ENCODE results near the gene OR10H4. TPM values are rescaled to one million over a fixed set of nuclear protein-coding genes. Genes with fewer than 3 reads are reported as not detected.

OR10H4 gene
- total RNA-seq, 1 donor from 2014 or later, result not detected

GRCh38 chr19:15913384-15913783 lies 35.4 kb upstream of the OR10H4 start:
- no peaks in the 10 kb centered on the region for H3K79me2 ChIP-seq (ENCODE audit: low read depth)
- Mint-ChIP-seq H3K27me3 (ENCODE audit: insufficient read depth, low read depth) (no peaks in the 10 kb centered on the region), H3K4me1 (no peaks in the 10 kb centered on the region), H3K4me3 (no peak overlapping the region), H3K9me3 (peaks cover 20% of the 10 kb centered on the region), H3K27ac (no peak overlapping the region), H3K36me3 (no peaks in the 10 kb centered on the region)
- peaks cover 3% of the 10 kb centered on the region for H3K36me3 ChIP-seq
- peaks cover 22% of the 10 kb centered on the region for H3K9me3 ChIP-seq (ENCODE audit: low read depth)
- H3K4me3 ChIP-seq, result no peak overlapping the region
- no peaks in the 10 kb centered on the region for H3F3A ChIP-seq (ENCODE audit: low read depth)
- H2AFZ ChIP-seq (replicated peaks), result no peak overlapping the region
- H3K4me2 ChIP-seq, result no peak overlapping the region
- H3K27ac ChIP-seq, result no peak overlapping the region
- no peaks in the 10 kb centered on the region for H3K4me1 ChIP-seq
- H3K27me3 ChIP-seq, result no peaks in the 10 kb centered on the region
- no peaks in the 10 kb centered on the region for H4K20me1 ChIP-seq (ENCODE audit: low read depth)
- no peak for DNase-seq (ENCODE audit: low spot score)
- H3K9ac ChIP-seq, result no peak overlapping the region
- TF ChIP-seq EZH2phosphoT487 (IDR thresholded peaks at IDR 0.05) (no peak), EZH2 (IDR thresholded peaks at IDR 0.05) (no peak)
- TF ChIP-seq, protein P1, sequence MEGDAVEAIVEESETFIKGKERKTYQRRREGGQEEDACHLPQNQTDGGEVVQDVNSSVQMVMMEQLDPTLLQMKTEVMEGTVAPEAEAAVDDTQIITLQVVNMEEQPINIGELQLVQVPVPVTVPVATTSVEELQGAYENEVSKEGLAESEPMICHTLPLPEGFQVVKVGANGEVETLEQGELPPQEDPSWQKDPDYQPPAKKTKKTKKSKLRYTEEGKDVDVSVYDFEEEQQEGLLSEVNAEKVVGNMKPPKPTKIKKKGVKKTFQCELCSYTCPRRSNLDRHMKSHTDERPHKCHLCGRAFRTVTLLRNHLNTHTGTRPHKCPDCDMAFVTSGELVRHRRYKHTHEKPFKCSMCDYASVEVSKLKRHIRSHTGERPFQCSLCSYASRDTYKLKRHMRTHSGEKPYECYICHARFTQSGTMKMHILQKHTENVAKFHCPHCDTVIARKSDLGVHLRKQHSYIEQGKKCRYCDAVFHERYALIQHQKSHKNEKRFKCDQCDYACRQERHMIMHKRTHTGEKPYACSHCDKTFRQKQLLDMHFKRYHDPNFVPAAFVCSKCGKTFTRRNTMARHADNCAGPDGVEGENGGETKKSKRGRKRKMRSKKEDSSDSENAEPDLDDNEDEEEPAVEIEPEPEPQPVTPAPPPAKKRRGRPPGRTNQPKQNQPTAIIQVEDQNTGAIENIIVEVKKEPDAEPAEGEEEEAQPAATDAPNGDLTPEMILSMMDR (IDR thresholded peaks at IDR 0.05), result no peak

DNA sequence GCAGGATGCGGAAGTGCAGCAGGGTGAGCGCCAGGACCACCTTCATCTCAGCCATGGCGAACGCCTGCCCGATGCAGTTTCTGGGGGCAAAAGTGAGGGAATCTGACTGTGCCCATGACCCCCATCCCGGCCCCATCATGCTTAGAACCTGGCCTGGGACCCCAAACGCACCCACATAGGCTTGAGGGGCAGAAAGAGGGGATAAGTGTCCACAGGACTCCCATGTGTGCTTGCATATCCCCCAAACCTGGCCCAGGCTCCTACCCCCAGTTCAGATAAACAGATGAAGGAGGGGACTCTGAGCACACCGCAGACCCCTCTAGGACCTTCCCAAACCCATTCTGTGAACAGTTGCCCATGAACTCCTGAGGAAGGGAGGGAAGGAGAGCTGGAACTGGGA lies 35.0 kb upstream of the OR10H4 start:
- no peaks in the 10 kb centered on the region for H3K36me3 Mint-ChIP-seq
- no peaks in the 10 kb centered on the region for H3K4me1 ChIP-seq
- no peak overlapping the region for H3K4me3 ChIP-seq
- no peak overlapping the region for H3K9ac ChIP-seq
- H2AFZ ChIP-seq (replicated peaks), result no peak overlapping the region
- no peak for DNase-seq (ENCODE audit: low spot score)
- H3K9me3 ChIP-seq (ENCODE audit: low read depth), result peaks cover 22% of the 10 kb centered on the region
- H3K4me2 ChIP-seq, result no peak overlapping the region
- H3K9me3 Mint-ChIP-seq, result peaks cover 20% of the 10 kb centered on the region
- no peaks in the 10 kb centered on the region for H3K27me3 ChIP-seq
- H3K27ac ChIP-seq, result no peak overlapping the region
- H4K20me1 ChIP-seq (ENCODE audit: low read depth), result no peaks in the 10 kb centered on the region
- no peaks in the 10 kb centered on the region for H3F3A ChIP-seq (ENCODE audit: low read depth)
- no peaks in the 10 kb centered on the region for H3K4me1 Mint-ChIP-seq
- H3K27me3 Mint-ChIP-seq (ENCODE audit: insufficient read depth, low read depth), result no peaks in the 10 kb centered on the region
- H3K27ac Mint-ChIP-seq, result no peak overlapping the region
- H3K79me2 ChIP-seq (ENCODE audit: low read depth), result no peaks in the 10 kb centered on the region
- H3K36me3 ChIP-seq, result peaks cover 3% of the 10 kb centered on the region
- H3K4me3 Mint-ChIP-seq, result no peak overlapping the region
- no peak for TF ChIP-seq EZH2 (IDR thresholded peaks at IDR 0.05)

DNA sequence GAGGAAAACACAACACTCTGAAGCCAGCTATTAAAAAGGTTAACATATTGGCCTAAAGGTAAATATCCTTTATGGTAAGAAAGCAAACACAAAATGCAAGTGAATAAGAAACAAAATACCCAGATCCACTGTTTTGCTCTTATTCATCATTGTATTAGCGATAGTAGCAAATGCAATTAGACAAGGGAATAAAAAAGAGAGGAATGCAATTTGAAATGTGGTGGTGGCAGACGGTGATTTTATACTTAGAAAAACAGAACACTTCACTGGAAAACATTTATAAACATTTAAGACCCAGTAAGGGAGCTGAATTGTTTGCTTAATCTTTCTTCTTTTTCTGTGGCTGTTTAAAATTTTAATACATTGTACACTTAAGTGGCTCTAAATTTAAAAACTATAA lies 33.7 kb upstream of the OR10H4 start:
- Mint-ChIP-seq H3K27me3 (ENCODE audit: insufficient read depth, low read depth) (peaks cover 2% of the 10 kb centered on the region), H3K4me3 (no peak overlapping the region), H3K4me1 (no peaks in the 10 kb centered on the region), H3K27ac (no peak overlapping the region), H3K9me3 (peaks cover 20% of the 10 kb centered on the region), H3K36me3 (no peaks in the 10 kb centered on the region)
- Histone ChIP-seq H3K4me3 (no peak overlapping the region), H3K27me3 (no peaks in the 10 kb centered on the region), H3F3A (ENCODE audit: low read depth) (no peaks in the 10 kb centered on the region), H3K4me2 (no peak overlapping the region), H3K9ac (no peak overlapping the region), H2AFZ (replicated peaks) (no peak overlapping the region), H3K9me3 (ENCODE audit: low read depth) (peaks cover 21% of the 10 kb centered on the region), H3K4me1 (no peaks in the 10 kb centered on the region), H3K36me3 (peaks cover 3% of the 10 kb centered on the region), H4K20me1 (ENCODE audit: low read depth) (no peaks in the 10 kb centered on the region), H3K27ac (no peak overlapping the region), H3K79me2 (ENCODE audit: low read depth) (no peaks in the 10 kb centered on the region)
- no peak for DNase-seq (ENCODE audit: low spot score)
- no peak for TF ChIP-seq EZH2phosphoT487 (IDR thresholded peaks at IDR 0.05)
- no peak for TF ChIP-seq EZH2 (IDR thresholded peaks at IDR 0.05)

DNA sequence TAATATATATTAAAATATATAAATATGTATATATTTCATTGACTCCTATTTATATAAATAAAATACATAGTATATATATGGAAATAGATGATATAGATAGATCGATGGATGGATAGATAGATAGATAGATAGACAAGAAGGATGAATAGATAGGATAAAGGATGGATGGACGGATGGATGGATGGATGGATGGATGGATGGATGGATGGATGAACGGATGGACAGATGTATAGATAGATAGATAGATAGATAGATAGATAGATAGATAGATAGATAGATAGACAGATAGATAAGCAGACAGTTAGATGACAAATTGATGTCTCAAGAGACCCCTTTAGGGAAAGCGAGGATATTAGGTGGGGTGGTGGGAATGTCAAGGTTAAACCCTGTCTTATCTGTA lies 29.6 kb upstream of the OR10H4 start:
- Histone ChIP-seq H3K79me2 (ENCODE audit: low read depth) (no peaks in the 10 kb centered on the region), H3F3A (ENCODE audit: low read depth) (no peaks in the 10 kb centered on the region), H3K9ac (no peak overlapping the region), H4K20me1 (ENCODE audit: low read depth) (no peaks in the 10 kb centered on the region), H2AFZ (replicated peaks) (no peak overlapping the region), H3K4me3 (no peak overlapping the region), H3K27me3 (no peaks in the 10 kb centered on the region), H3K4me1 (no peaks in the 10 kb centered on the region), H3K9me3 (ENCODE audit: low read depth) (peaks cover 21% of the 10 kb centered on the region), H3K4me2 (no peak overlapping the region), H3K36me3 (peaks cover 3% of the 10 kb centered on the region), H3K27ac (no peak overlapping the region)
- TF ChIP-seq EZH2 (IDR thresholded peaks at IDR 0.05), result no peak
- H3K27me3 Mint-ChIP-seq (ENCODE audit: insufficient read depth, low read depth), result peaks cover 2% of the 10 kb centered on the region
- H3K9me3 Mint-ChIP-seq, result peaks cover 13% of the 10 kb centered on the region
- no peak for DNase-seq (ENCODE audit: low spot score)
- H3K4me1 Mint-ChIP-seq, result no peaks in the 10 kb centered on the region
- no peak overlapping the region for H3K27ac Mint-ChIP-seq
- H3K36me3 Mint-ChIP-seq, result no peaks in the 10 kb centered on the region
- no peak overlapping the region for H3K4me3 Mint-ChIP-seq

GRCh38 chr19:15922021-15922420 lies 26.8 kb upstream of the OR10H4 start:
- Histone ChIP-seq H3K27me3 (no peaks in the 10 kb centered on the region), H3K27ac (no peak overlapping the region), H3K36me3 (no peaks in the 10 kb centered on the region), H3K4me1 (no peaks in the 10 kb centered on the region), H4K20me1 (ENCODE audit: low read depth) (no peaks in the 10 kb centered on the region), H3F3A (ENCODE audit: low read depth) (no peaks in the 10 kb centered on the region), H3K4me3 (no peak overlapping the region), H3K9ac (no peak overlapping the region), H3K79me2 (ENCODE audit: low read depth) (no peaks in the 10 kb centered on the region), H3K4me2 (no peak overlapping the region), H3K9me3 (ENCODE audit: low read depth) (peaks cover 10% of the 10 kb centered on the region), H2AFZ (replicated peaks) (no peak overlapping the region)
- Mint-ChIP-seq H3K9me3 (peaks cover 6% of the 10 kb centered on the region), H3K27ac (no peak overlapping the region), H3K27me3 (ENCODE audit: insufficient read depth, low read depth) (peaks cover 2% of the 10 kb centered on the region), H3K36me3 (no peaks in the 10 kb centered on the region), H3K4me1 (no peaks in the 10 kb centered on the region), H3K4me3 (no peak overlapping the region)
- DNase-seq (ENCODE audit: low spot score), result no peak
- TF ChIP-seq EZH2 (IDR thresholded peaks at IDR 0.05), result no peak

Measured in neural progenitor cell (in vitro differentiated cells).